SK-N-SH (cell line): ENCODE results near the gene GRIP2. TPM values are rescaled to one million over a fixed set of nuclear protein-coding genes. Genes with fewer than 3 reads are reported as not detected.

Experiments used
- CTCF ChIA-PET: fragments of 300-600, 350-600 bp; formaldehyde crosslinking; extraction: SDS; loops from one replicate; lab custom pipeline; 2021; lab: Yijun Ruan, JAX
- POLR2A ChIA-PET: fragments of 350-600 bp; sonication (Branson Sonifier 250); formaldehyde crosslinking; extraction: SDS; loops from one replicate; lab custom pipeline; 2020; ENCODE audit warnings: antibody characterized with exemption, inconsistent platforms; lab: Yijun Ruan, JAX
- DNase-seq: peaks from one replicate; pipeline ENCODE4 v3.0.0; 2012
- H2AFZ ChIP-seq: fragments of 200-600 bp; sonication (generic); 2 replicates; pipeline ENCODE4 v1.8.1; 2016; ENCODE audit warnings: antibody characterized with exemption, mild to moderate bottlenecking, low read depth
- H3F3A ChIP-seq: fragments of 200-600 bp; sonication (generic); replicated peaks from 2 replicates; pipeline ENCODE3; 2016; ENCODE audit warnings: antibody characterized with exemption, mild to moderate bottlenecking; ENCODE audit not compliant: insufficient read depth
- H3K27ac ChIP-seq, 2 experiments: fragments of 200-500 bp in 1 of 2; fragments of 200-600 bp in 1 of 2; sonication (Bioruptor generic) in 1 of 2; sonication (generic), shearing (Covaris generic) in 1 of 2; 2 replicates each; pipeline versions ENCODE4 v1.5.1 to v1.6.1; 2014 to 2016; ENCODE audit warnings: low read depth in 2 of 2, inconsistent platforms in 1 of 2, low read length in 1 of 2, mild to moderate bottlenecking in 1 of 2, mixed read lengths in 1 of 2
- H3K27me3 ChIP-seq: fragments of 200-600 bp; sonication (generic), shearing (Covaris generic); 2 replicates; pipeline ENCODE4 v1.6.1; 2016; ENCODE audit warnings: mixed run types; ENCODE audit not compliant: insufficient read depth
- H3K36me3 ChIP-seq, 2 experiments: fragments of 200-500 bp in 1 of 2; fragments of 200-600 bp in 1 of 2; sonication (Bioruptor generic) in 1 of 2; sonication (generic) in 1 of 2; replicated peaks in 1 of 2; 2 replicates each; pipeline versions ENCODE3 to v1.5.1; 2014 to 2016; ENCODE audit warnings: low read length in 1 of 2, mild to moderate bottlenecking in 1 of 2; ENCODE audit not compliant: insufficient read depth in 2 of 2, control insufficient read depth in 1 of 2
- H3K4me1 ChIP-seq, 2 experiments: fragments of 200-500 bp in 1 of 2; fragments of 200-600 bp in 1 of 2; sonication (Bioruptor generic) in 1 of 2; sonication (generic), shearing (Covaris generic) in 1 of 2; 2 replicates each; pipeline versions ENCODE4 v1.5.1 to v1.6.1; 2014 to 2016; ENCODE audit warnings: low read depth in 1 of 2, low read length in 1 of 2, mixed run types in 1 of 2; ENCODE audit not compliant: insufficient read depth in 2 of 2, control insufficient read depth in 1 of 2
- H3K4me2 ChIP-seq: fragments of 200-600 bp; sonication (generic), shearing (Covaris generic); 2 replicates; pipeline ENCODE4 v1.6.1; 2017; ENCODE audit warnings: mixed run types
- H3K4me3 ChIP-seq, 2 experiments: fragments of 200-500 bp in 1 of 2; fragments of 200-600 bp in 1 of 2; sonication (Bioruptor generic) in 1 of 2; sonication (generic), shearing (Covaris generic) in 1 of 2; 2 replicates each; pipeline versions ENCODE4 v1.5.1 to v1.8.1; 2014 to 2016; ENCODE audit warnings: low read depth in 2 of 2, inconsistent platforms in 1 of 2, low read length in 1 of 2, mild to moderate bottlenecking in 1 of 2, mixed read lengths in 1 of 2, moderate library complexity in 1 of 2
- H3K79me2 ChIP-seq: fragments of 200-600 bp; sonication (generic); 2 replicates; pipeline ENCODE4 v1.8.1; 2017; ENCODE audit warnings: mild to moderate bottlenecking; ENCODE audit not compliant: insufficient read depth
- H3K9ac ChIP-seq: fragments of 200-600 bp; sonication (generic); 2 replicates; pipeline ENCODE4 v1.6.1; 2017; ENCODE audit warnings: mixed run types
- H3K9me2 ChIP-seq: fragments of 200-600 bp; sonication (generic); 2 replicates; pipeline ENCODE4 v1.6.1; 2017; ENCODE audit warnings: mixed run types
- H3K9me3 ChIP-seq: fragments of 200-600 bp; sonication (generic); 2 replicates; pipeline ENCODE4 v1.6.1; 2017; ENCODE audit warnings: mixed run types, mild to moderate bottlenecking, moderate library complexity
- H4K20me1 ChIP-seq: fragments of 200-600 bp; sonication (generic); 2 replicates; pipeline ENCODE4 v1.6.1; 2017; ENCODE audit warnings: mild to moderate bottlenecking, mixed run types; ENCODE audit not compliant: insufficient read depth
- ELF1 ChIP-seq: IDR thresholded peaks from 2 replicates; pipeline ENCODE4 v1.4.0; 2012
- FOSL2 ChIP-seq: IDR thresholded peaks from 2 replicates; pipeline ENCODE4 v1.4.0; 2012; ENCODE audit warnings: low read depth, mild to moderate bottlenecking, moderate library complexity, borderline replicate concordance
- FOXJ3 ChIP-seq: sonication (generic); formaldehyde crosslinking; IDR thresholded peaks from 2 replicates; pipeline ENCODE4 v1.5.1; 2020; ENCODE audit warnings: mild to moderate bottlenecking, missing genetic modification reagents
- JUND ChIP-seq: IDR thresholded peaks from 2 replicates; pipeline ENCODE4 v1.4.0; 2012
- MAX ChIP-seq: IDR thresholded peaks from 2 replicates; pipeline ENCODE4 v1.4.0; 2012; ENCODE audit warnings: low read depth
- MEF2A ChIP-seq: IDR thresholded peaks from 2 replicates; pipeline ENCODE4 v1.4.0; 2012; ENCODE audit warnings: low read depth, borderline replicate concordance
- NFIC ChIP-seq: IDR thresholded peaks from 2 replicates; pipeline ENCODE4 v1.4.0; 2012; ENCODE audit warnings: borderline replicate concordance
- POLR2AphosphoS5 ChIP-seq: IDR thresholded peaks from 2 replicates; pipeline ENCODE4 v1.6.1; 2012; ENCODE audit warnings: low read depth, low read length
- REST ChIP-seq: IDR thresholded peaks from 2 replicates; pipeline ENCODE4 v1.6.1; 2012; ENCODE audit warnings: mild to moderate bottlenecking, low read depth, low read length, moderate library complexity
- RXRA ChIP-seq: IDR thresholded peaks from 2 replicates; pipeline ENCODE4 v1.4.0; 2012; ENCODE audit warnings: low read depth, mild to moderate bottlenecking, borderline replicate concordance
- TAF1 ChIP-seq: IDR thresholded peaks from 2 replicates; pipeline ENCODE4 v1.6.1; 2012; ENCODE audit warnings: low read depth, mild to moderate bottlenecking, low read length, moderate library complexity, borderline replicate concordance
- TEAD4 ChIP-seq: IDR thresholded peaks from 2 replicates; pipeline ENCODE4 v1.4.0; 2012; ENCODE audit warnings: mild to moderate bottlenecking, borderline replicate concordance; ENCODE audit not compliant: insufficient read depth
- USF1 ChIP-seq: IDR thresholded peaks from 2 replicates; pipeline ENCODE4 v1.4.0; 2012; ENCODE audit warnings: low read depth, borderline replicate concordance
- USF2 ChIP-seq: fragments of 150-350 bp; IDR thresholded peaks from 2 replicates; pipeline ENCODE4 v1.6.1; 2017; ENCODE audit warnings: antibody characterized with exemption, low read length, low read depth, borderline replicate concordance
- YY1 ChIP-seq: IDR thresholded peaks from 2 replicates; pipeline ENCODE4 v1.4.0; 2012; ENCODE audit warnings: low read depth, mild to moderate bottlenecking
- ZBTB33 ChIP-seq: IDR thresholded peaks from 2 replicates; pipeline ENCODE4 v1.4.0; 2012; ENCODE audit warnings: low read depth, borderline replicate concordance
- WGBS: methylation state at CpG from one replicate; pipeline ENCODE4 v1.1.6; 2017; ENCODE audit warnings: low lambda C conversion rate; 5-methylcytosine and 5-hydroxymethylcytosine counted together
- polyA plus RNA-seq, 3 experiments: library from polyadenylated mRNA; depleted of rRNA; stranded (reverse); fragments of >200 nt; gene quantifications; 2 replicates each; pipeline ENCODE4 v1.2.3, GENCODE V29; 2012

GRIP2 gene
- polyA plus RNA-seq, 1 of the 3 experiments (the other 2 are of a cell fraction): 0.15 TPM

- DNase-seq: no peak
- Histone ChIP-seq H3F3A (no peaks in the 10 kb centered on the region), H3K9me3 (no peaks in the 10 kb centered on the region), H3K36me3 (no peaks in the 10 kb centered on the region), H4K20me1 (no peaks in the 10 kb centered on the region), H3K9me2 (no peaks in the 10 kb centered on the region), H3K79me2 (no peaks in the 10 kb centered on the region), H2AFZ (no peak overlapping the region), H3K4me1 (peaks cover 0 to 45% of the 10 kb centered on the region in 2 experiments; a peak in 1 of 4 replicates), H3K4me2 (no peak overlapping the region), H3K4me3 (peak overlapping the region in 1 of 2 experiments; percentile 44; a peak in 1 of 4 replicates), H3K9ac (no peak overlapping the region), H3K27me3 (no peaks in the 10 kb centered on the region; the same call in 1 of the 2 replicates), H3K27ac (no peak overlapping the region)
- POLR2A ChIA-PET: no interaction called here
- TF ChIP-seq TAF1 (no peak), USF2 (no peak), REST (no peak), NFIC (no peak), USF1 (no peak), ELF1 (no peak), RXRA (no peak), FOXJ3 (CRISPR knock-in tag) (no peak), YY1 (no peak)
- CTCF ChIA-PET: interaction anchor here (0.6 to 10.1 kb wide), 7 partner anchors 8 to 323 kb away, joined by 3 to 91 read pairs (median 4); no protein-coding TSS in a partner anchor
- WGBS: 63% methylated on average over 1 of the region's 4 CpGs
Measured at GRCh38 chr3:14539384-14539741, 779 bp downstream of the GRIP2 start.

GRCh38 chr3:14538451-14539088, 1.6 kb downstream of the GRIP2 start:
- Histone ChIP-seq H3K4me3 (no peak overlapping the region), H3K36me3 (no peaks in the 10 kb centered on the region), H3K27me3 (peaks cover 6% of the 10 kb centered on the region; the same call in 1 of the 2 replicates), H4K20me1 (no peaks in the 10 kb centered on the region), H3K9me3 (no peaks in the 10 kb centered on the region), H3F3A (no peaks in the 10 kb centered on the region), H2AFZ (no peak overlapping the region), H3K9me2 (no peaks in the 10 kb centered on the region), H3K4me2 (no peak overlapping the region), H3K79me2 (no peaks in the 10 kb centered on the region), H3K4me1 (peaks cover 0 to 48% of the 10 kb centered on the region in 2 experiments; a peak in 1 of 4 replicates), H3K27ac (no peak overlapping the region), H3K9ac (no peak overlapping the region)
- ChIA-PET POLR2A (no interaction called here), CTCF (interaction anchor here (0.6 to 10.1 kb wide), 5 partner anchors 9 to 322 kb away, joined by 3 to 91 read pairs (median 5); no protein-coding TSS in a partner anchor)
- TF ChIP-seq POLR2AphosphoS5 (no peak), MEF2A (no peak), JUND (no peak), TEAD4 (no peak), MAX (no peak), FOSL2 (no peak), ZBTB33 (no peak)
- 79% methylated on average over 2 of the region's 3 CpGs for WGBS
- DNase-seq: no peak
